K562 (cell line): Measurements from ENCODE around the gene CDC37. TPM values are rescaled to one million over a fixed set of nuclear protein-coding genes. Genes with fewer than 3 reads are reported as not detected.

ENCODE experiments used
- ATAC-seq: fragments of 200-7000 bp; cut with Tn5 transposase; 3 replicates; pipeline ENCODE4 v1.9.1; 2020; ENCODE audit warnings: moderate library complexity
- BruUV-seq: library from RNA; stranded (reverse); fragments of 400-500 nt; replicated peaks from 2 replicates; lab custom pipeline; 2021; lab: Mats Ljungman, UMichigan
- CTCF ChIA-PET: fragments of 300-600 bp; formaldehyde crosslinking; extraction: SDS; loops from one replicate; lab custom pipeline; 2021; ENCODE audit warnings: low intra/inter-chr PET ratio; lab: Yijun Ruan, JAX
- POLR2A ChIA-PET: fragments of 300-600, 350-650 bp; sonication (Branson Sonifier 250); formaldehyde crosslinking; extraction: SDS; loops from one replicate; lab custom pipeline; 2021; ENCODE audit warnings: antibody characterized with exemption, inconsistent platforms; lab: Yijun Ruan, JAX
- DNase-seq, 4 experiments: peaks; one replicate each; pipeline versions ENCODE4 v3.0.0 to v3.0.0-alpha.2; 2011 to 2018; ENCODE audit warnings: low spot score in 3 of 4, mixed read lengths in 3 of 4; ENCODE audit errors: extremely low read depth in 1 of 4
- FAIRE-seq: peaks from 2 replicates; lab custom pipeline; 2011; peaks lifted over from hg19 to GRCh38; lab: Jason Lieb, UNC
- H2AFZ ChIP-seq: 2 replicates; pipeline ENCODE4 v1.6.0; 2011; ENCODE audit warnings: low read depth, low read length, control low read depth, inconsistent platforms
- H3K27ac ChIP-seq: fragments of 200-600 bp; 3 replicates; pipeline ENCODE4 v1.8.0; 2011; ENCODE audit warnings: low read depth, mild to moderate bottlenecking, control low read depth, inconsistent platforms, low read length, moderate library complexity, mixed read lengths; ENCODE audit errors: extremely low read depth
- H3K27me3 ChIP-seq, 2 experiments: fragments of 300-600 bp in 1 of 2; 2 replicates in 1 of 2; 3 replicates in 1 of 2; pipeline versions ENCODE4 v1.6.0 to v1.8.0; 2011; ENCODE audit warnings: inconsistent platforms in 2 of 2, low read length in 2 of 2, mild to moderate bottlenecking in 1 of 2, mixed read lengths in 1 of 2, moderate library complexity in 1 of 2; ENCODE audit not compliant: control insufficient read depth in 2 of 2, insufficient read depth in 2 of 2
- H3K36me3 ChIP-seq: fragments of 300-600 bp; 3 replicates; pipeline ENCODE4 v1.8.0; 2011; ENCODE audit warnings: mild to moderate bottlenecking, low read length, inconsistent platforms; ENCODE audit not compliant: control insufficient read depth, insufficient read depth
- H3K4me1 ChIP-seq, 2 experiments: fragments of 200-600 bp in 1 of 2; replicated peaks in 1 of 2; 2 replicates in 1 of 2; 3 replicates in 1 of 2; pipeline versions ENCODE4 v1.5.1 to v1.8.0; 2011; ENCODE audit warnings: inconsistent platforms in 2 of 2, low read length in 2 of 2, mild to moderate bottlenecking in 1 of 2, mixed read lengths in 1 of 2, moderate library complexity in 1 of 2; ENCODE audit not compliant: control insufficient read depth in 2 of 2, insufficient read depth in 2 of 2
- H3K4me2 ChIP-seq: 2 replicates; pipeline ENCODE4 v1.6.1; 2011; ENCODE audit warnings: low read length, control low read depth, inconsistent platforms, mixed read lengths; ENCODE audit not compliant: insufficient read depth
- H3K4me3 ChIP-seq: fragments of 200-600 bp; sonication (generic), shearing (Covaris generic); 2 replicates; pipeline ENCODE4 v1.5.1; 2016; ENCODE audit warnings: control low read depth, inconsistent platforms
- H3K79me2 ChIP-seq: fragments of 200-600 bp; 3 replicates; pipeline ENCODE4 v1.8.0; 2011; ENCODE audit warnings: low read length, inconsistent platforms; ENCODE audit not compliant: control insufficient read depth, insufficient read depth
- H3K9ac ChIP-seq, 2 experiments: 2 replicates each; pipeline versions ENCODE4 v1.6.0 to v1.6.1; 2011; ENCODE audit warnings: low read depth in 2 of 2, low read length in 2 of 2, control low read depth in 1 of 2, inconsistent platforms in 1 of 2, mild to moderate bottlenecking in 1 of 2, mixed read lengths in 1 of 2; ENCODE audit not compliant: insufficient read depth in 1 of 2
- H3K9me1 ChIP-seq: one replicate; pipeline ENCODE4 v1.6.0; 2011; ENCODE audit warnings: inconsistent platforms, mild to moderate bottlenecking, low read length, moderate library complexity; ENCODE audit not compliant: control insufficient read depth, insufficient read depth
- H3K9me3 ChIP-seq: replicated peaks from 2 replicates; pipeline ENCODE4 v1.5.1; 2011; ENCODE audit warnings: low read depth, low read length, inconsistent platforms; ENCODE audit not compliant: control insufficient read depth, insufficient read depth
- H4K20me1 ChIP-seq: replicated peaks from 2 replicates; pipeline ENCODE4 v1.6.1; 2011; ENCODE audit warnings: low read length, inconsistent platforms, mixed read lengths; ENCODE audit not compliant: control insufficient read depth, insufficient read depth
- CCAR2 ChIP-seq: fragments of 200-400 bp; formaldehyde crosslinking; IDR thresholded peaks from 2 replicates; pipeline ENCODE4 v1.6.1; 2017; ENCODE audit warnings: mild to moderate bottlenecking, low read depth, low read length
- MXI1 ChIP-seq: IDR thresholded peaks from 2 replicates; pipeline ENCODE4 v1.6.1; 2011; ENCODE audit warnings: low read depth, mild to moderate bottlenecking, improper control_type of control experiment, low read length
- PPARD ChIP-seq: fragments of 250-450 bp; sonication (Bioruptor Pico); IDR thresholded peaks from 2 replicates; pipeline ENCODE4 v1.8.0; 2022; ENCODE audit warnings: inconsistent platforms, mild to moderate bottlenecking, moderate library complexity
- RAD51 ChIP-seq: fragments of 450-650 bp; IDR thresholded peaks from 2 replicates; pipeline ENCODE4 v1.7.1; 2016; ENCODE audit warnings: low read depth, mild to moderate bottlenecking, borderline replicate concordance
- SIN3A ChIP-seq, 2 experiments: fragments of 150-350 bp in 1 of 2; IDR thresholded peaks; 2 replicates each; pipeline ENCODE4 v1.6.1; 2011 to 2016; ENCODE audit warnings: borderline replicate concordance in 2 of 2, low read depth in 2 of 2, low read length in 2 of 2, mild to moderate bottlenecking in 2 of 2, moderate library complexity in 2 of 2; ENCODE audit not compliant: control insufficient read depth in 1 of 2
- TBP ChIP-seq: optimal IDR thresholded peaks from 2 replicates; pipeline ENCODE3; 2011; ENCODE audit warnings: low read depth, low read length, improper control_type of control experiment
- ZC3H8 ChIP-seq: fragments of 450-650 bp; IDR thresholded peaks from 2 replicates; pipeline ENCODE4 v1.6.1; 2017
- ZFP1 ChIP-seq: fragments of 450-650 bp; formaldehyde crosslinking; IDR thresholded peaks from 2 replicates; pipeline ENCODE4 v1.4.0; 2020; ENCODE audit warnings: mild to moderate bottlenecking, mixed read lengths
- ZNF717 ChIP-seq: fragments of 250-450 bp; sonication (Bioruptor Pico); IDR thresholded peaks from 2 replicates; pipeline ENCODE4 v1.5.0; 2021
- WGBS: fragments of 100-300 bp; shearing (Covaris generic); methylation state at CpG from one replicate; pipeline ENCODE4 v1.1.6; 2016; ENCODE audit warnings: low coverage, mixed read lengths; ENCODE audit not compliant: insufficient coverage; ENCODE audit errors: missing lambda C conversion rate; 5-methylcytosine and 5-hydroxymethylcytosine counted together
- in situ Hi-C: fragments of 300-500 bp; cut with MboI; formaldehyde crosslinking; loops from 4 replicates; pipeline ENCODE4 v1.15.0; 2018; ENCODE audit warnings: inconsistent platforms, mixed read lengths
- intact Hi-C: fragments of 100-400 bp; cut with micrococcal nuclease; formaldehyde crosslinking; loops from 2 replicates; pipeline ENCODE4 v1.14.2; 2022
- polyA plus RNA-seq, 8 experiments: library from polyadenylated mRNA; depleted of rRNA in 4 of 8; stranded (reverse) in 5 of 8; unstranded in 3 of 8; fragments of >200 nt; fragmentation: Nextera tagmentation in 2 of 8; fragmentation: Illumina TruSeq in 1 of 8; extraction: Ambion mirVana in 2 of 8; extraction: Trizol in 1 of 8; gene quantifications; 2 replicates each; pipeline versions ENCODE4 v1.2.1 to v1.2.3, GENCODE V29; 2011 to 2014; ENCODE audit warnings: inconsistent platforms in 1 of 8, missing spikeins in 1 of 8
- total RNA-seq, 7 experiments: library from RNA; depleted of rRNA in 6 of 7; stranded (reverse); fragments of >200 nt in 6 of 7; fragmentation: Illumina TruSeq in 2 of 7; extraction: Trizol in 2 of 7; gene quantifications; 2 replicates each; pipeline versions ENCODE4 v1.2.1 to v1.2.3, GENCODE V29; 2011 to 2021; ENCODE audit warnings: low replicate concordance in 1 of 7
- TF ChIP-seq, protein P1 (sequence below): sonication (generic); formaldehyde crosslinking; IDR thresholded peaks from 2 replicates; pipeline ENCODE4 v1.8.0; 2023; ENCODE audit warnings: mild to moderate bottlenecking, missing genetic modification reagents
- TF ChIP-seq, protein P2 (sequence below), 2 experiments: fragments of 250-450 bp in 1 of 2; fragments of 450-650 bp in 1 of 2; sonication (Bioruptor Pico) in 1 of 2; IDR thresholded peaks; 2 replicates each; pipeline versions ENCODE4 v1.6.1 to v1.8.0; 2016 to 2021; ENCODE audit warnings: mild to moderate bottlenecking in 2 of 2, moderate library complexity in 2 of 2, missing compliant biosample characterization in 1 of 2, missing genetic modification characterization in 1 of 2

The CDC37 gene
- total and polyA plus RNA-seq, 9 of the 15 experiments (the other 6 are each of a cell fraction or from before 2014, with no cell fraction given), result 6.6 to 538 (median 227) TPM

DNA sequence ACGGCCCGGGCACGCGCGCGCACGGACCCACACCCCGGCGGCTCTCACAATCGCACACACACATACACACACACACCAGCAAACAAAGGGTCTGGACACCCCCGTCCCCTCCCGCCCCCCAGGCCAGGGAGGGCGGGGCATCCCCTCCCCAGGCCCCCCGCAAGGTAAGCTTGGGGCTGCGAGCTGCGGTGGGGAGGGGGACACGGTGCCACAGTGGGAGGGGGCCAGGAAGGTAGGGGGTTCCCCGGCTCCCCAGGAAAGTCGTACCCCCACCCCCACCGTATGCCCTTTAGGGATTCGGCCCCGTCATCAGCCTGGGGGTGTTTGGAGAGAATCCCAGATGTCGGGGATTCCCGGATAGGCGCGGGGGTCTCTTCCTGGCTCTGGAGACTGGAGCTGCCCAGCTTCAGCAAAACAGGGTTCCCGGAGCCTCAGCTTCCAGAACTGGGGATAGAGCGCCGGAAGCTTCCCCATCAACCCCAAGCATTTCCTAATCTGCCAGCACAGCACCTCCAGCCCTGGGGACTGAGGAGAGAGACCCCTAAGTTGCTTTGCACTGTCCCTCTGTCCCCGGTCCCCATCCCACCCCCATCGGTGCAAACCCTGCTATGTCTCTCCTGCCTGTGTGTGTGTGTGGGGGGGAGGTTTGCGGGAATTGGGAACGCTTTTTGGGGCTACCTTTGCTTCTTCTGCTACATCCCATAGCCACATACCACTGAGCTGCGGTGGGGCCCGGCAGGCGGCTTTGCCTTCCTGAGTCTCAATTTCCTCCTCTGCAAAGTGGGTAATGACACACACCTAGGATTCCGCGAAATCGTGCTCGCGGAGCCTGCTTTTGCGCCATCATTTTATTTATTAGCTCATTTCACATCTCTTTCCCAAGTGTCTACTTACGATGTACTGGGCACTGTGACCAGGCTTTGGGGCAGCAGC lies 1.8 kb upstream of the CDC37 start (continued):
- TF ChIP-seq, protein P1, sequence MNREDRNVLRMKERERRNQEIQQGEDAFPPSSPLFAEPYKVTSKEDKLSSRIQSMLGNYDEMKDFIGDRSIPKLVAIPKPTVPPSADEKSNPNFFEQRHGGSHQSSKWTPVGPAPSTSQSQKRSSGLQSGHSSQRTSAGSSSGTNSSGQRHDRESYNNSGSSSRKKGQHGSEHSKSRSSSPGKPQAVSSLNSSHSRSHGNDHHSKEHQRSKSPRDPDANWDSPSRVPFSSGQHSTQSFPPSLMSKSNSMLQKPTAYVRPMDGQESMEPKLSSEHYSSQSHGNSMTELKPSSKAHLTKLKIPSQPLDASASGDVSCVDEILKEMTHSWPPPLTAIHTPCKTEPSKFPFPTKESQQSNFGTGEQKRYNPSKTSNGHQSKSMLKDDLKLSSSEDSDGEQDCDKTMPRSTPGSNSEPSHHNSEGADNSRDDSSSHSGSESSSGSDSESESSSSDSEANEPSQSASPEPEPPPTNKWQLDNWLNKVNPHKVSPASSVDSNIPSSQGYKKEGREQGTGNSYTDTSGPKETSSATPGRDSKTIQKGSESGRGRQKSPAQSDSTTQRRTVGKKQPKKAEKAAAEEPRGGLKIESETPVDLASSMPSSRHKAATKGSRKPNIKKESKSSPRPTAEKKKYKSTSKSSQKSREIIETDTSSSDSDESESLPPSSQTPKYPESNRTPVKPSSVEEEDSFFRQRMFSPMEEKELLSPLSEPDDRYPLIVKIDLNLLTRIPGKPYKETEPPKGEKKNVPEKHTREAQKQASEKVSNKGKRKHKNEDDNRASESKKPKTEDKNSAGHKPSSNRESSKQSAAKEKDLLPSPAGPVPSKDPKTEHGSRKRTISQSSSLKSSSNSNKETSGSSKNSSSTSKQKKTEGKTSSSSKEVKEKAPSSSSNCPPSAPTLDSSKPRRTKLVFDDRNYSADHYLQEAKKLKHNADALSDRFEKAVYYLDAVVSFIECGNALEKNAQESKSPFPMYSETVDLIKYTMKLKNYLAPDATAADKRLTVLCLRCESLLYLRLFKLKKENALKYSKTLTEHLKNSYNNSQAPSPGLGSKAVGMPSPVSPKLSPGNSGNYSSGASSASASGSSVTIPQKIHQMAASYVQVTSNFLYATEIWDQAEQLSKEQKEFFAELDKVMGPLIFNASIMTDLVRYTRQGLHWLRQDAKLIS (CRISPR knock-in tag), result 0 out of 2 replicates have a peak, but pooled peaks have one; percentile 2

DNA sequence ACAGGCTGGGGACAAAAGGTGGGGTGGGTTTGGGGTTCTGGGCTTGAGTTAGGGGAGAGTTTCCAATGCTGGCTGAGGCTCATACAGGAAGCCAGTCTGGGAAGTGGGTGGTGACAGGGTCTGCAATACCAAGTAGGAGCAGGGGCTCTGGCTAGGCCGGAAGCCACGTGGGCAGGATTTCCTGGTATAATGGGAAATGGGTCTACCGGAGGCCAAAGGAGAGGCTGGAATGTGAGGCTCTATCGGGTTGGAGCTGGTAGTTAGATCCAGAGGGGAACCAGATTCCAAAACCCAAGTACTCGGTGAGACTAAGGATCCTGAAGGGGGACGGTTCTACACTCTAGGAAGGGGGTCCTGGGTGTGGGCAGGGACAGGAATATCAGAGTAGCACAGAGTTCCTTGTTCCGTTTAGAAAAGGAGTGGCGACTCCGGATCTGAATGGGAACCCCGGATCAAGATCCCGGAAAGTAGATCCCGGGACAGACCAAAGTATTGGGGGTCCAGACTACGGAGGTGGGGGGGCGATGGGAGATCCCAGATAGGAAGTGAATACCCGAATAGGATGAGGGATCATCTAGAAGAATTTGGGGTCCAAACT lies 802 bp downstream of the CDC37 start:
- no TSS peak for BruUV-seq
- Histone ChIP-seq H3K79me2 (peaks cover 62% of the 10 kb centered on the region), H3K4me2 (peak overlapping the region; percentile 96), H3K9me3 (no peaks in the 10 kb centered on the region), H3K27ac (peak overlapping the region; percentile 76), H4K20me1 (peaks cover 23% of the 10 kb centered on the region), H2AFZ (0 out of 2 replicates have a peak overlapping the region, but pooled peaks have one; percentile 91), H3K27me3 (no peaks in the 10 kb centered on the region), H3K36me3 (peaks cover 36% of the 10 kb centered on the region; the same call in 2 of the 3 replicates), H3K9ac (peak overlapping the region; percentile 96 to 98), H3K4me3 (peak overlapping the region; percentile 99), H3K4me1 (peaks cover 18 to 50% of the 10 kb centered on the region in 2 experiments), H3K9me1 (no peaks in the 10 kb centered on the region)
- DNase-seq (peak; percentile 32 to 56 (median 38)), FAIRE-seq (no peak), ATAC-seq (no peak)
- in situ Hi-C loops (no loop called here), intact Hi-C loops (loop anchor here (5.0 kb wide), 2 partner anchors 170 to 295 kb away; no protein-coding TSS in a partner anchor)
- ChIA-PET CTCF (no interaction called here), POLR2A (interaction anchor here (1.2 to 1.5 kb wide), 2 partner anchors 113 to 142 kb away, joined by 4 to 5 read pairs; partner anchors contain the start of gene ICAM5)
- WGBS, result under 1% methylated on average over 15 of the region's 15 CpGs
- TF ChIP-seq SIN3A (IDR thresholded peaks at IDR 0.05; ENCODE audit: borderline replicate concordance in 2 of 2, control insufficient read depth in 1 of 2, low read depth in 2 of 2, low read length in 2 of 2), result peak; percentile 25 to 75; a peak in 1 of 4 replicates
- no peak for TF ChIP-seq PPARD (CRISPR knock-in tag)
- TF ChIP-seq MXI1, result peak; percentile 69
- no peak for TF ChIP-seq CCAR2
- no peak for TF ChIP-seq ZNF717 (CRISPR knock-in tag)
- TF ChIP-seq ZFP1 (CRISPR knock-in tag), result no peak
- no peak for TF ChIP-seq TBP
- TF ChIP-seq RAD51, result peak; percentile 28; the same call in 1 of the 2 replicates
- TF ChIP-seq, protein P2, sequence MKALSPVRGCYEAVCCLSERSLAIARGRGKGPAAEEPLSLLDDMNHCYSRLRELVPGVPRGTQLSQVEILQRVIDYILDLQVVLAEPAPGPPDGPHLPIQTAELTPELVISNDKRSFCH (CRISPR knock-in tag; IDR thresholded peaks at IDR 0.05), result no peak
- TF ChIP-seq, protein P2 (tag; IDR thresholded peaks at IDR 0.05), result no peak
- TF ChIP-seq ZC3H8, result no peak
